GM23248 (cell line): ENCODE results near the gene FER.

Experiments
- EZH2 ChIP-seq: fragments of 200-600 bp; sonication (generic); IDR thresholded peaks from 2 replicates; pipeline ENCODE4 v1.6.1; 2018; ENCODE audit warnings: antibody characterized with exemption, mild to moderate bottlenecking; ENCODE audit not compliant: insufficient read depth, poor library complexity, severe bottlenecking
- EZH2phosphoT487 ChIP-seq: fragments of 200-600 bp; sonication (generic); IDR thresholded peaks from 2 replicates; pipeline ENCODE4 v1.6.1; 2018; ENCODE audit warnings: antibody characterized with exemption, moderate library complexity, mild to moderate bottlenecking, low read depth; ENCODE audit not compliant: insufficient read depth

DNA sequence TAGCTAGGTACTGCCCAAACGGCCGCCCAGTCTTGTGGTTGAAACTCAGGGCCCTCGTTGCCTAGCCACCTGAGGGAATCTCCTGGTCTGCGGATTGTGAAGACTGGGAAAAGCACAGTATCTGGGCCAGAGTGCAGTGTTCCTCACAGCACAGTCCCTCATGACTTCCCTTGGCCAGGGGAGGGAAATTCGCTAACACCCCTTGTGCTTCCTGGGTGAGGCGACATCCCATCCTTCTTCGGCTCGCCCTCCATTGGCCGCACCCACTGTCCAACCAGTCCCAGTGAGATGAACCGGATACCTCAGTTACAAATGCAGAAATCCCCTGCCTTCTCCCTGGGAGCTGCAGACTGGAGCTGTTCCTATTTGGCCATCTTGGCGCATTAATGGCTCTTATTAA, 250.5 kb downstream of the FER start:
- TF ChIP-seq EZH2, result no peak
- TF ChIP-seq EZH2phosphoT487, result no peak
